GDM1 (cell line): ENCODE data around the gene TXK.
A peak's percentile ranks its signal among the peaks of the same experiment; 100 is the strongest.

Experiments used
- DNase-seq: peaks from one replicate; lab custom pipeline; 2025; lab: John Stamatoyannopoulos, UW

The TXK gene

DNA sequence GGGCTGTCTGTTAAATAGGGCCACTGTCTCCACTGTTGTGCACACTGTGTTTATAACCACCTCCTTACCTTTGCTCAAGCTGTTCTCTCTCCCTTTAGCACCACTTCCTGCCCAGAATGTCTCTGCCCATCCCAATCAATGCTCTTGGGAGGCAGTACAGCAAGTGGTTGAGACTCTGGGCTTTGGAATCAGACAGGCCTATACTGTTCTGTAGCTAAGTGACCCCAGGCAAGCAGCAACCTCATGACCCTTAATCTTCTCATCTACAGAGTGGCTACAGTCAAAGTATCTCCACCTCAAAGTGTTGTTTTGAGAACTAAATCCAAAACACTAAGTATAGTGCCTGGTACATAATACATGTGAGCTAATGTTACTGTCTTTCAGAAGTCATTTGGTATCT, 3.8 kb upstream of the TXK start:
- no peak for DNase-seq

- no peak for DNase-seq
Observed at GRCh38 chr4:48133669-48134068, 381 bp downstream of the TXK start.

GRCh38 chr4:48131736-48132135, 2.3 kb downstream of the TXK start:
- no peak for DNase-seq

GRCh38 chr4:48130100-48130499, 4.0 kb downstream of the TXK start:
- DNase-seq = no peak

GRCh38 chr4:48129307-48130014, 4.6 kb downstream of the TXK start:
- DNase-seq = no peak

DNA sequence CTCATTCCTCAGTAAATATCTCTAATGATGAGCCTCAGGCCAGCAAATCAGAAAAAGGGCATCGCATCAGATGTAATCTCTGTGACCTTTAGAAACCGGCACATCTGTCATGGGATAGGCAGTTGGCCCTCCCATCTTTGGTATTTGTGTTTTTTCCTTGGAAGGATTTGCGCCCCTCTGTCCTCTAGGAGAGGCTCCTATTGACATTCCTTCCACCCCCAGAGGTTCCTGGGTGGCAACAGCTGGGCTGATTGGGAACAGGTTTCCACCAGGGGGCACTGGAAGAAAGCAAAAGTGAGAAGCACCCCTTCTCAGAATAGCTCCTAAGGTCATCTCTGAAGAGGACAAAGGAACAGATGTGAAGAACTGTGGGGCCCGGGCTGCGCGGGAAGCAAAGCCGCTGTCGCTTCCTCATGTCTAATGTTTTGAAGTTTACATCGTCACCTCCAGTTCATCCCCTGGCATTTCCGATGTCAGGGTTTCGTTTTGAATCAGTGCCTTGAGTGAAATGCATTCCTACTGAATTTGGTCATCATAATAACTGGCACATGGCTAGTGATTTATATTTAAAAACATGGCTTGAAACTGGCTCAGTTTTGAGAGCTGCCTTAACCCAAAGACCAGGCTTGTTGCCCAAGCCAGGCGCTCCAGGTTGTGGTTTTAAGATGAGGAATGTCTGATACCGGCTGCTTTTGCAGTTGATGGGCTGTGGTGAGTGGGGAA, 6.2 kb downstream of the TXK start:
- peak; percentile 20 for DNase-seq

DNA sequence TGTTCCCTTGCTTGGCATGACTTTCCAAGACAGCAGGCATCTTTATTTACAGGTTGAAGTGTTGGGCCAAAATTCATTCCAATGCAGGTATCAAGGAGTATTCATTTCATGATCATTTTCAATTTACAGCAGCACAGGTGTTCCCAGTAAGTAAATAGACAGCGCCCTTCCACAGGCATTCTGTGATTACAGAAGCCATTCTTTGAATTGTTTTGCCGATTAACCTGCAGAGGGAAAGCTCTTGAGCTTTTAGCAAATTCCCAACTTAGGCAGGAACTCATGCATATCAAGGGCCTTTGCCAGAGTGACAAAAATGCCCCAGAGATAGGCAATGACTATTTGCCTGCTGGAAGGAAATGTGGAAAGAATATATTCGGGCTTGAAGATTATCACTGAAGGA, 6.8 kb downstream of the TXK start:
- no peak for DNase-seq

- DNase-seq = no peak
Observed at GRCh38 chr4:48126621-48127020, 7.4 kb downstream of the TXK start.

DNA sequence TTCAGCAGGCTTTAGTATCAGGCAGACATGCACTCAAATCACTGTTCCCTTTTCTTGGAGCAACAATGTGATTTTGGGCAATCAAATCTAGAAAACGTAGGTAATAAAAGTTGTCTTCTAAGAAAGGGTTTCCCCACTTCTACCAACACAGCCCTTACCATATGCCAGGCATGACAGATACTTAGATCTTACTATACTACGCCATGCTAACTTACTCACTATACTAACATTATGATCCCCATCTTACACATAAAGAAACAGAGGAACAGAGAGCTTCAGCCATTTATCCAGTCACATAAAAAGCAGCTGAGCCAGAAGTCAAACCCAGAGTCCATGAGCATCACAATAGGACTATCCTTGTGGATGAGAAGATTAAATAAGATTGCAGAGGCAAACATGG, 9.2 kb downstream of the TXK start:
- DNase-seq = no peak

DNA sequence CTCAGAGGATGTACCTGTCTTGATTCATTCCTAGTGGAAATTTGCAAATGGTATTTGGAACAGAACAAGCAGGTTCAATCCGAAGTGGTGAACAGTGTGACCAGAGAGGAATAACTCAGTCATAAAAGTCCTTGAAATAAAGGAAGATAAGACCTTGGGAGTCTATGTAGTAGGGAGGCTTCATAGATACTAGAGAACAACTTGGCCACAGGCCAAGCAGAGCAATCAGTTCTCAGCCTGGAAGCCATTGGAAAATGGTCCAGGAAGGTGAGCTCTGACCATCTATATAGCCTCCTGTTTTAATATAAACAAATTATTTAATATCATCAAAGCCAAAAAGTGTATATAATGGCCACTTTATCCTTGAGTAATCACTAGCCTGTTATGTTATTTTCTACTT, 11.3 kb downstream of the TXK start:
- no peak for DNase-seq

DNA sequence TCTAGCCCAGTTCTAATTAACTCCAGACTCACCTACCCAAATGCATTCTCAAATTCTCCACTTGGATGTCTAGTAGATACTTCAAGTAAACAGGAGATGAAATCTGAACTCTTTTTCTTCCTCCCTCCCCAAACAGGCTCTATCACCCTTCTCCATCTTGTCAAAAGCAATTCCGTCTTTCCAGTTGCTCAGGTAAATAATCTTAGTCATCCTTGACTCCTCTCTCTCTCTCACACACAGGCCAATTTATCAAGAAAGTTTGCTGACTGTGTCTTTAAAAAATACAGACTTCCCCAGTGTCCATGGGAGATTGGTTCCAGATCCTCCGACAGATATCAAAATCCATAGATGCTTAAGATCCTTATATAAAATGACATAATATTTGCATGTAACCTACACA, 12.9 kb downstream of the TXK start:
- no peak for DNase-seq

DNA sequence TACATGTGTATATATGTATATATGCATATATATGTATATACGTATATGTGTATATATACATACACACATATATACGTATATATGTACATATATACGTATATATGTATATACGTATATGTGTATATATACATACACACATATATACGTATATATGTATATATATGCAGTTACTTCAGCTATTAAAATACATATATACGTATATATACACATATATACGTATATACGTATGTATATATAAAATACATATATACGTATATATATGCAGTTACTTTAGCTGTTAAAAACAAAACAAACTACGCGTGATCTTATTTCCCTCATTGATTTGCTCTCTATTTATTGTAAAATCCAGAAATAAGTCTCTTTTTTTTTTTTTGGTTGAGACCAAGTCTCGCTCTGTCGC, 13.9 kb downstream of the TXK start:
- no peak for DNase-seq

- DNase-seq = no peak
Observed at GRCh38 chr4:48119646-48120045, 14.4 kb downstream of the TXK start.

DNA sequence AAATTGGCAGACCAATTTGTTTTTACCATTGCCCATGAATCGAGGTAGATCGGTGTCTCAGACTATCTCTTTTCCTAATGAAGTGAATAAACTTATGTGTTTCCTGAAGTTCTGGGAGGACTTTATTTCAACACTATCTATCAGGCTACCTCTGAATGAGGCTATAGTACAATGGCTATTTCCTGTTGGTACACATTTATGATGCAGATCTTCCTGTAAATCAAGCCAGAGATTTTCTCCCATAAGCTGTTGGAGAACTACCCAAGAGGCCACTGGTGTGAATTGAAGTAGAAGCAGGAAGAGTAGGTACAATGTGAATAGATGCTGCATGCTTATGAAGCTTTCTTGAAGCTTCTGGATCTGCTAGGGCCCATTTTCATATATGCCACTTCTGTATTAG, 16.0 kb downstream of the TXK start:
- DNase-seq = no peak

DNA sequence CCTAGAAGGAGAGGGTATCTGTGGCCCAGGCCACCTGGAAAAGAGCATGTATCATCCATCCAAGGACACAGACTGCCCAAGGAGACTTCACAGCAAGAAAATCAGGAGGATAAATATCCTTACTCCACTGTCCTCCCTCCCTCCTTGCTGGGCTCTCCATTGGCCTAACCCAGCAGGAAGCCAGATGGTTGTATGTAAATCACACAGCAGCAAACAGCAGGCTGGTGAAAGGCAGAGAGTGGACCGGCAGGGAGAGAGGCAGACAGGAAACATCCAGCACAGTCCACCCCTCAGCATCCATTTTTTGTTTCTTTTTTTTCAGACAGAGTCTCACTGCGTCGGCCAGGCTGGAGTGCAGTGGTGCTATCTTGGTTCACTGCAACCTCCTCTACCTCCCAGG, 17.5 kb downstream of the TXK start:
- no peak for DNase-seq

- no peak for DNase-seq
Observed at GRCh38 chr4:48114412-48114811, 19.6 kb downstream of the TXK start.

- no peak for DNase-seq
Observed at GRCh38 chr4:48112017-48112667, 21.9 kb downstream of the TXK start.

DNA sequence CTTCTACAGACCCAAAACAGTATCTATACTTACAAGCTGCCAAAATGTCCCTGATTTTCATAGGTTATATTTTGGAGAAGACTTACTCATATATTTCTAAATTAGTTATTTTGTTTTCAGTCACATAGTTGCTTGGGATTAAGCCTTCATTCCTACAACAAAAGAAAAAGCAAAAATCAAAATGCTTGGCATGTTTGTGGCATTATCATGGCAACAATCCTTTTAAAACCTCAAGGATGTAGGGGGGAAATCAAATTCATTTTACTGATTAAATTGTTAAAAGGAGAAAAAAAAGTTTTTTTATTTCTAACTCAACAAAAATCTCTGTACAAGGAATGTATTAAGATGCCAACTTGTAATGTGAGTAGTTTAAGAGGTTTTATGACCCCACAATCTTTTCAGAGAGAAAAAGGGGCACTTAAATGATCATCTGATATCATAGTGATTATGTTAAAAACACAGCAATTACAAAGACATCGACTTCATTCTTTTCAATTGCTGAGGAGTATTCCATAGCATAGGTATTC, 23.5 kb downstream of the TXK start:
- DNase-seq = no peak

DNA sequence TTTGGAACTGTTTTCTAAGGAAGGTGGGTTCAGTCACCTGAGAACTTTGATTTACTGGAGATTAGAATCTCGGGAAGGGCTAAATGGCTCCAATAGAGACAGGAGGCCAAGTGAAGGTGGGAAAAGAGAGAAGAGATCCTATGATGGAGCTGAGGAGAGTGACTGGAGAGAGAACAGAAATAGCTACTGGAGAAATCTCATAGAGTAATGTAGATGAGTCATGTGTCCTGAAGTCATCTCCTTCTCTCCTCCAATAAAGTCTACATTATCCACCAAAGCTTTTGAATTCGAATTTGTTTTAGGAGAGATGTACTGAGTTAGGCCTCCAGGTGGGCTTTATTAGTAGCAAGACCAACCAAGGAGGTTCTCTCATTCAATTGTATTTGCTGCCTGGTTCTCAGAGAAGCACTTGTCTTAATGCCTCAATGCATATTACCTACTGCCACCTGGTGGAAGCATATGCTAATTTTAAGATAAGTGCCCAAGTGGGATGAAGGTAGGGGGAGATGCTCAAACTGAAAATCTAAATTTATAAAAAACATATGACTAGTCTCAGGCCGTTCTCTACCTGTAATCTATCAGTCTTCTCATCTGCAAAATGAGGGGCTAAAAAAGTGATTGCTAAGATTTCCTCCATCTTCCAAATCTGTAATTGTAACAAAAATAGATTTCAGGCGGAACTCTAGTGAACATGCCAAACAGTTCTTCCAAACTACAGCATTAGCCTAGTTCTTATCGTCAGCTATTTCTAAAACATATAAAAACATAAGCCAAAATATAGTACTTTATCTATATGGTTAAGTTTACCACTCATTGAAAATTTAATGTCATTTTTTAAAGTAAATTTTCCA, 24.4 kb downstream of the TXK start:
- DNase-seq = peak; percentile 25

GRCh38 chr4:48108309-48109073, 25.6 kb downstream of the TXK start:
- DNase-seq = no peak

DNA sequence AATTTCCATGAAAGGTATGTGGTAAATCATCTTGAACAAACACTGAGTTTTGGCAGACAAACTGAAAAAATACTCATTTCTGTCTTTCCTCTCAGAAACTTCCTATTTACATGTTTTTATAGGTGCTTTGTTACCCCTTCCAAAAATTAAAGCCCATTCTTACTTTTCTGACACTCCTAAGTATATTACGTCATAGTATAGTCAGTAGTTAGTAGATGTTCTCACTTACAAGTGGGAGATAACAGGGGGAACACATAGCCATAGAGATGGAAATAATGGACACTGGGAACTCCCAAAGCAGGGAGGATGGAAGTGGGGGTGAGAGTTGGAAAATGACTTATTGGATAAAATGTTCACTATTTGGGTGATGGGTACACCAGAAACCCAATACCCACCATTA, 28.8 kb downstream of the TXK start:
- no peak for DNase-seq
